NCI-H345 treated with DMSO at 0.1 percent for 48 hours (cell line): Measurements from ENCODE around the gene USP28.
"Not testable (repeated sequence)": the region's sequence is repeated elsewhere in the genome, so short reads cannot be mapped to it uniquely, and the experiment has no call there.

Experiments used
- DNase-seq: peaks from one replicate; lab custom pipeline; 2025; ENCODE audit not compliant: unreplicated experiment; lab: John Stamatoyannopoulos, UW

USP28 gene

GRCh38 chr11:113774174-113774503 lies 101.2 kb downstream of the USP28 start:
- DNase-seq: no peak

- DNase-seq: peak; percentile 95
Observed at GRCh38 chr11:113773416-113774173, 101.8 kb downstream of the USP28 start, which contains the start of gene ZW10. Gene ZW10, minus strand, starts transcription at chr11:113773692. Its CDS starts 26 bp downstream, at chr11:113773666.

GRCh38 chr11:113773092-113773415 lies 102.3 kb downstream of the USP28 start:
- no peak for DNase-seq

GRCh38 chr11:113771964-113772363 lies 103.4 kb downstream of the USP28 start:
- DNase-seq: no peak

GRCh38 chr11:113764527-113765219 lies 110.7 kb downstream of the USP28 start:
- DNase-seq: no peak

- not testable (repeated sequence) for DNase-seq
Observed at GRCh38 chr11:113763040-113763439, 112.3 kb downstream of the USP28 start.

- DNase-seq: no peak
Observed at GRCh38 chr11:113760241-113760640, 115.1 kb downstream of the USP28 start.

GRCh38 chr11:113752932-113753331 lies 122.4 kb downstream of the USP28 start:
- DNase-seq: no peak
